K562 (cell line): ENCODE results near the gene DGCR8. TPM values are rescaled to one million over a fixed set of nuclear protein-coding genes. Genes with fewer than 3 reads are reported as not detected.

Experiments used
- HDAC1 ChIP-seq, 2 experiments: fragments of 450-650 bp; IDR thresholded peaks; 2 replicates each; pipeline ENCODE4 v1.6.1; 2016 to 2017; ENCODE audit warnings: inconsistent platforms in 1 of 2, mild to moderate bottlenecking in 1 of 2, moderate library complexity in 1 of 2
- NONO ChIP-seq, 2 experiments: fragments of 200-400 bp in 1 of 2; fragments of 450-650 bp in 1 of 2; formaldehyde crosslinking in 1 of 2; IDR thresholded peaks; 2 replicates each; pipeline ENCODE4 v1.6.1; 2017; ENCODE audit warnings: low read depth in 2 of 2, mild to moderate bottlenecking in 2 of 2, moderate library complexity in 2 of 2, low read length in 1 of 2
- RBM15 ChIP-seq: fragments of 200-400 bp; formaldehyde crosslinking; IDR thresholded peaks from 2 replicates; pipeline ENCODE4 v1.6.1; 2018; ENCODE audit warnings: mild to moderate bottlenecking, low read length, moderate library complexity; ENCODE audit not compliant: insufficient read depth
- STAT5B ChIP-seq: fragments of 250-450 bp; sonication (Bioruptor Pico); IDR thresholded peaks from 2 replicates; pipeline ENCODE4 v1.8.0; 2021; ENCODE audit warnings: mild to moderate bottlenecking, inconsistent platforms
- polyA plus RNA-seq, 8 experiments: library from polyadenylated mRNA; depleted of rRNA in 4 of 8; stranded (reverse) in 5 of 8; unstranded in 3 of 8; fragments of >200 nt; fragmentation: Nextera tagmentation in 2 of 8; fragmentation: Illumina TruSeq in 1 of 8; extraction: Ambion mirVana in 2 of 8; extraction: Trizol in 1 of 8; gene quantifications; 2 replicates each; pipeline versions ENCODE4 v1.2.1 to v1.2.3, GENCODE V29; 2011 to 2014; ENCODE audit warnings: inconsistent platforms in 1 of 8, missing spikeins in 1 of 8
- total RNA-seq, 7 experiments: library from RNA; depleted of rRNA in 6 of 7; stranded (reverse); fragments of >200 nt in 6 of 7; fragmentation: Illumina TruSeq in 2 of 7; extraction: Trizol in 2 of 7; gene quantifications; 2 replicates each; pipeline versions ENCODE4 v1.2.1 to v1.2.3, GENCODE V29; 2011 to 2021; ENCODE audit warnings: low replicate concordance in 1 of 7
- TF ChIP-seq, protein P1 (sequence below): fragments of 150-350 bp; conservative IDR thresholded peaks from 2 replicates; pipeline ENCODE4 v1.6.1; 2014; ENCODE audit warnings: low read length
- TF ChIP-seq, protein P2 (sequence below): fragments of 200-800 bp; sonication (Bioruptor generic); IDR thresholded peaks from 2 replicates; pipeline ENCODE4 v1.6.1; 2016; ENCODE audit warnings: missing genetic modification characterization, missing compliant biosample characterization
- TF ChIP-seq, protein P3 (sequence below): fragments of 250-450 bp; sonication (Bioruptor Pico); IDR thresholded peaks from 2 replicates; pipeline ENCODE4 v1.8.0; 2022; ENCODE audit warnings: inconsistent platforms, mild to moderate bottlenecking, moderate library complexity, borderline replicate concordance
- TF ChIP-seq, protein P4 (sequence below), 2 experiments: fragments of 450-650 bp; IDR thresholded peaks; 2 replicates each; pipeline ENCODE4 v1.6.1; 2018; ENCODE audit warnings: mild to moderate bottlenecking in 2 of 2, low read depth in 1 of 2; ENCODE audit not compliant: partially characterized antibody in 2 of 2
- TF ChIP-seq, protein P5 (sequence below): fragments of 250-450 bp; sonication (Bioruptor Pico); IDR thresholded peaks from 2 replicates; pipeline ENCODE4 v1.4.0; 2020; ENCODE audit warnings: mild to moderate bottlenecking

Gene DGCR8
- total and polyA plus RNA-seq, 9 of the 15 experiments (the other 6 are each of a cell fraction or from before 2014, with no cell fraction given) = 5.9 to 144 (median 80.1) TPM

DNA sequence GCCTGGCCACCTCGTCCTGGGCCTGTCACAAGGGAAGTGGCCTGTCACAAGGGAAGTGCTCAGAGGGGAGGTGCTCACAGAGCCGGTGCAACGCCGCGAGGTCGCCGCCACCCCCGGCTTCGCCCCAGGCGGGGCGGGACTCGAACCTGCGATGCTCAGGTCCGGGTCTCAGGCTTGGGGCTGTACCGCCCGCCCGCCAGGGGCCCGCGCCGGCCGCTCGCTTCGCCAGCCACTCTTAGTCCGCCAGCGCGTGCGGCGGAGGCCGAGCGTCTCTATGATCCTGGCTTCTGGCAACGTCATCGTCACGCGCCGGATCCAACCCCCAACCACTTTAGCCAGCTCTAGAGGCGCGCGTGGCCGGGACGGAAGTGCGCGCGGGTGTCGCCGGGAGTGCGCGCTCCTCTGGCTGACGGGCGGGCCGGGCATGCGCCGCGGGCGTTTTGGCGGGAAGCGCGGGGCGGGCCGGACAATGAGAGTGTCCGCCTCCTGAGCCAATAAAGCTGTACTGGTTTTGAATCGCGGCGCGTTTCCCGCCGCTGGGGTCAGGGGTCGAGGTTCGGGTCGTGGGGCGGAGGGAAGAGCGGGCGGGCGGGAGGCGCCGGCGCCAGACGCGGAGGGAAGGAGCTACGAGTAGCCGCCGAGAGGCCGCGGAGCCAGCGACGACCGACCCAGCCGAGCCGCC lies 37.1 kb downstream of the DGCR8 start, which contains the start of gene TRMT2A (continued):
- TF ChIP-seq, protein P1, sequence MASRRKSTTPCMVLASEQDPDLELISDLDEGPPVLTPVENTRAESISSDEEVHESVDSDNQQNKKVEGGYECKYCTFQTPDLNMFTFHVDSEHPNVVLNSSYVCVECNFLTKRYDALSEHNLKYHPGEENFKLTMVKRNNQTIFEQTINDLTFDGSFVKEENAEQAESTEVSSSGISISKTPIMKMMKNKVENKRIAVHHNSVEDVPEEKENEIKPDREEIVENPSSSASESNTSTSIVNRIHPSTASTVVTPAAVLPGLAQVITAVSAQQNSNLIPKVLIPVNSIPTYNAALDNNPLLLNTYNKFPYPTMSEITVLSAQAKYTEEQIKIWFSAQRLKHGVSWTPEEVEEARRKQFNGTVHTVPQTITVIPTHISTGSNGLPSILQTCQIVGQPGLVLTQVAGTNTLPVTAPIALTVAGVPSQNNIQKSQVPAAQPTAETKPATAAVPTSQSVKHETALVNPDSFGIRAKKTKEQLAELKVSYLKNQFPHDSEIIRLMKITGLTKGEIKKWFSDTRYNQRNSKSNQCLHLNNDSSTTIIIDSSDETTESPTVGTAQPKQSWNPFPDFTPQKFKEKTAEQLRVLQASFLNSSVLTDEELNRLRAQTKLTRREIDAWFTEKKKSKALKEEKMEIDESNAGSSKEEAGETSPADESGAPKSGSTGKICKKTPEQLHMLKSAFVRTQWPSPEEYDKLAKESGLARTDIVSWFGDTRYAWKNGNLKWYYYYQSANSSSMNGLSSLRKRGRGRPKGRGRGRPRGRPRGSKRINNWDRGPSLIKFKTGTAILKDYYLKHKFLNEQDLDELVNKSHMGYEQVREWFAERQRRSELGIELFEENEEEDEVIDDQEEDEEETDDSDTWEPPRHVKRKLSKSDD = peak; percentile 96
- TF ChIP-seq, protein P2, sequence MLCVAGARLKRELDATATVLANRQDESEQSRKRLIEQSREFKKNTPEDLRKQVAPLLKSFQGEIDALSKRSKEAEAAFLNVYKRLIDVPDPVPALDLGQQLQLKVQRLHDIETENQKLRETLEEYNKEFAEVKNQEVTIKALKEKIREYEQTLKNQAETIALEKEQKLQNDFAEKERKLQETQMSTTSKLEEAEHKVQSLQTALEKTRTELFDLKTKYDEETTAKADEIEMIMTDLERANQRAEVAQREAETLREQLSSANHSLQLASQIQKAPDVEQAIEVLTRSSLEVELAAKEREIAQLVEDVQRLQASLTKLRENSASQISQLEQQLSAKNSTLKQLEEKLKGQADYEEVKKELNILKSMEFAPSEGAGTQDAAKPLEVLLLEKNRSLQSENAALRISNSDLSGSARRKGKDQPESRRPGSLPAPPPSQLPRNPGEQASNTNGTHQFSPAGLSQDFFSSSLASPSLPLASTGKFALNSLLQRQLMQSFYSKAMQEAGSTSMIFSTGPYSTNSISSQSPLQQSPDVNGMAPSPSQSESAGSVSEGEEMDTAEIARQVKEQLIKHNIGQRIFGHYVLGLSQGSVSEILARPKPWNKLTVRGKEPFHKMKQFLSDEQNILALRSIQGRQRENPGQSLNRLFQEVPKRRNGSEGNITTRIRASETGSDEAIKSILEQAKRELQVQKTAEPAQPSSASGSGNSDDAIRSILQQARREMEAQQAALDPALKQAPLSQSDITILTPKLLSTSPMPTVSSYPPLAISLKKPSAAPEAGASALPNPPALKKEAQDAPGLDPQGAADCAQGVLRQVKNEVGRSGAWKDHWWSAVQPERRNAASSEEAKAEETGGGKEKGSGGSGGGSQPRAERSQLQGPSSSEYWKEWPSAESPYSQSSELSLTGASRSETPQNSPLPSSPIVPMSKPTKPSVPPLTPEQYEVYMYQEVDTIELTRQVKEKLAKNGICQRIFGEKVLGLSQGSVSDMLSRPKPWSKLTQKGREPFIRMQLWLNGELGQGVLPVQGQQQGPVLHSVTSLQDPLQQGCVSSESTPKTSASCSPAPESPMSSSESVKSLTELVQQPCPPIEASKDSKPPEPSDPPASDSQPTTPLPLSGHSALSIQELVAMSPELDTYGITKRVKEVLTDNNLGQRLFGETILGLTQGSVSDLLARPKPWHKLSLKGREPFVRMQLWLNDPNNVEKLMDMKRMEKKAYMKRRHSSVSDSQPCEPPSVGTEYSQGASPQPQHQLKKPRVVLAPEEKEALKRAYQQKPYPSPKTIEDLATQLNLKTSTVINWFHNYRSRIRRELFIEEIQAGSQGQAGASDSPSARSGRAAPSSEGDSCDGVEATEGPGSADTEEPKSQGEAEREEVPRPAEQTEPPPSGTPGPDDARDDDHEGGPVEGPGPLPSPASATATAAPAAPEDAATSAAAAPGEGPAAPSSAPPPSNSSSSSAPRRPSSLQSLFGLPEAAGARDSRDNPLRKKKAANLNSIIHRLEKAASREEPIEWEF (CRISPR knock-in tag) = no peak
- TF ChIP-seq STAT5B (CRISPR knock-in tag) (no peak), NONO (IDR thresholded peaks at IDR 0.05; ENCODE audit: low read depth in 2 of 2, low read length in 1 of 2) (no peak), RBM15 (no peak), HDAC1 (IDR thresholded peaks at IDR 0.05) (peak in 1 of 2 experiments; percentile 94; a peak in 2 of 4 replicates)
- TF ChIP-seq, protein P3, sequence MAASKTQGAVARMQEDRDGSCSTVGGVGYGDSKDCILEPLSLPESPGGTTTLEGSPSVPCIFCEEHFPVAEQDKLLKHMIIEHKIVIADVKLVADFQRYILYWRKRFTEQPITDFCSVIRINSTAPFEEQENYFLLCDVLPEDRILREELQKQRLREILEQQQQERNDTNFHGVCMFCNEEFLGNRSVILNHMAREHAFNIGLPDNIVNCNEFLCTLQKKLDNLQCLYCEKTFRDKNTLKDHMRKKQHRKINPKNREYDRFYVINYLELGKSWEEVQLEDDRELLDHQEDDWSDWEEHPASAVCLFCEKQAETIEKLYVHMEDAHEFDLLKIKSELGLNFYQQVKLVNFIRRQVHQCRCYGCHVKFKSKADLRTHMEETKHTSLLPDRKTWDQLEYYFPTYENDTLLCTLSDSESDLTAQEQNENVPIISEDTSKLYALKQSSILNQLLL = no peak
- TF ChIP-seq, protein P4, sequence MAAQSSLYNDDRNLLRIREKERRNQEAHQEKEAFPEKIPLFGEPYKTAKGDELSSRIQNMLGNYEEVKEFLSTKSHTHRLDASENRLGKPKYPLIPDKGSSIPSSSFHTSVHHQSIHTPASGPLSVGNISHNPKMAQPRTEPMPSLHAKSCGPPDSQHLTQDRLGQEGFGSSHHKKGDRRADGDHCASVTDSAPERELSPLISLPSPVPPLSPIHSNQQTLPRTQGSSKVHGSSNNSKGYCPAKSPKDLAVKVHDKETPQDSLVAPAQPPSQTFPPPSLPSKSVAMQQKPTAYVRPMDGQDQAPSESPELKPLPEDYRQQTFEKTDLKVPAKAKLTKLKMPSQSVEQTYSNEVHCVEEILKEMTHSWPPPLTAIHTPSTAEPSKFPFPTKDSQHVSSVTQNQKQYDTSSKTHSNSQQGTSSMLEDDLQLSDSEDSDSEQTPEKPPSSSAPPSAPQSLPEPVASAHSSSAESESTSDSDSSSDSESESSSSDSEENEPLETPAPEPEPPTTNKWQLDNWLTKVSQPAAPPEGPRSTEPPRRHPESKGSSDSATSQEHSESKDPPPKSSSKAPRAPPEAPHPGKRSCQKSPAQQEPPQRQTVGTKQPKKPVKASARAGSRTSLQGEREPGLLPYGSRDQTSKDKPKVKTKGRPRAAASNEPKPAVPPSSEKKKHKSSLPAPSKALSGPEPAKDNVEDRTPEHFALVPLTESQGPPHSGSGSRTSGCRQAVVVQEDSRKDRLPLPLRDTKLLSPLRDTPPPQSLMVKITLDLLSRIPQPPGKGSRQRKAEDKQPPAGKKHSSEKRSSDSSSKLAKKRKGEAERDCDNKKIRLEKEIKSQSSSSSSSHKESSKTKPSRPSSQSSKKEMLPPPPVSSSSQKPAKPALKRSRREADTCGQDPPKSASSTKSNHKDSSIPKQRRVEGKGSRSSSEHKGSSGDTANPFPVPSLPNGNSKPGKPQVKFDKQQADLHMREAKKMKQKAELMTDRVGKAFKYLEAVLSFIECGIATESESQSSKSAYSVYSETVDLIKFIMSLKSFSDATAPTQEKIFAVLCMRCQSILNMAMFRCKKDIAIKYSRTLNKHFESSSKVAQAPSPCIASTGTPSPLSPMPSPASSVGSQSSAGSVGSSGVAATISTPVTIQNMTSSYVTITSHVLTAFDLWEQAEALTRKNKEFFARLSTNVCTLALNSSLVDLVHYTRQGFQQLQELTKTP (IDR thresholded peaks at IDR 0.05; ENCODE audit: low read depth in 1 of 2, partially characterized antibody in 2 of 2) = no peak
- TF ChIP-seq, protein P5, sequence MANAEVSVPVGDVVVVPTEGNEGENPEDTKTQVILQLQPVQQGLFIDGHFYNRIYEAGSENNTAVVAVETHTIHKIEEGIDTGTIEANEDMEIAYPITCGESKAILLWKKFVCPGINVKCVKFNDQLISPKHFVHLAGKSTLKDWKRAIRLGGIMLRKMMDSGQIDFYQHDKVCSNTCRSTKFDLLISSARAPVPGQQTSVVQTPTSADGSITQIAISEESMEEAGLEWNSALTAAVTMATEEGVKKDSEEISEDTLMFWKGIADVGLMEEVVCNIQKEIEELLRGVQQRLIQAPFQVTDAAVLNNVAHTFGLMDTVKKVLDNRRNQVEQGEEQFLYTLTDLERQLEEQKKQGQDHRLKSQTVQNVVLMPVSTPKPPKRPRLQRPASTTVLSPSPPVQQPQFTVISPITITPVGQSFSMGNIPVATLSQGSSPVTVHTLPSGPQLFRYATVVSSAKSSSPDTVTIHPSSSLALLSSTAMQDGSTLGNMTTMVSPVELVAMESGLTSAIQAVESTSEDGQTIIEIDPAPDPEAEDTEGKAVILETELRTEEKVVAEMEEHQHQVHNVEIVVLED (CRISPR knock-in tag) = peak; percentile 98
